SK-N-SH (cell line): ENCODE results near the gene MYOT. TPM values are rescaled to one million over a fixed set of nuclear protein-coding genes. Genes with fewer than 3 reads are reported as not detected.

Experiments used
- CTCF ChIA-PET: fragments of 300-600, 350-600 bp; formaldehyde crosslinking; extraction: SDS; loops from one replicate; lab custom pipeline; 2021; lab: Yijun Ruan, JAX
- POLR2A ChIA-PET: fragments of 350-600 bp; sonication (Branson Sonifier 250); formaldehyde crosslinking; extraction: SDS; loops from one replicate; lab custom pipeline; 2020; ENCODE audit warnings: antibody characterized with exemption, inconsistent platforms; lab: Yijun Ruan, JAX
- DNase-seq: peaks from one replicate; pipeline ENCODE4 v3.0.0; 2012
- H2AFZ ChIP-seq: fragments of 200-600 bp; sonication (generic); 2 replicates; pipeline ENCODE4 v1.8.1; 2016; ENCODE audit warnings: antibody characterized with exemption, mild to moderate bottlenecking, low read depth
- H3F3A ChIP-seq: fragments of 200-600 bp; sonication (generic); replicated peaks from 2 replicates; pipeline ENCODE3; 2016; ENCODE audit warnings: antibody characterized with exemption, mild to moderate bottlenecking; ENCODE audit not compliant: insufficient read depth
- H3K27ac ChIP-seq, 2 experiments: fragments of 200-500 bp in 1 of 2; fragments of 200-600 bp in 1 of 2; sonication (Bioruptor generic) in 1 of 2; sonication (generic), shearing (Covaris generic) in 1 of 2; 2 replicates each; pipeline versions ENCODE4 v1.5.1 to v1.6.1; 2014 to 2016; ENCODE audit warnings: low read depth in 2 of 2, inconsistent platforms in 1 of 2, low read length in 1 of 2, mild to moderate bottlenecking in 1 of 2, mixed read lengths in 1 of 2
- H3K27me3 ChIP-seq: fragments of 200-600 bp; sonication (generic), shearing (Covaris generic); 2 replicates; pipeline ENCODE4 v1.6.1; 2016; ENCODE audit warnings: mixed run types; ENCODE audit not compliant: insufficient read depth
- H3K36me3 ChIP-seq, 2 experiments: fragments of 200-500 bp in 1 of 2; fragments of 200-600 bp in 1 of 2; sonication (Bioruptor generic) in 1 of 2; sonication (generic) in 1 of 2; replicated peaks in 1 of 2; 2 replicates each; pipeline versions ENCODE3 to v1.5.1; 2014 to 2016; ENCODE audit warnings: low read length in 1 of 2, mild to moderate bottlenecking in 1 of 2; ENCODE audit not compliant: insufficient read depth in 2 of 2, control insufficient read depth in 1 of 2
- H3K4me1 ChIP-seq, 2 experiments: fragments of 200-500 bp in 1 of 2; fragments of 200-600 bp in 1 of 2; sonication (Bioruptor generic) in 1 of 2; sonication (generic), shearing (Covaris generic) in 1 of 2; 2 replicates each; pipeline versions ENCODE4 v1.5.1 to v1.6.1; 2014 to 2016; ENCODE audit warnings: low read depth in 1 of 2, low read length in 1 of 2, mixed run types in 1 of 2; ENCODE audit not compliant: insufficient read depth in 2 of 2, control insufficient read depth in 1 of 2
- H3K4me2 ChIP-seq: fragments of 200-600 bp; sonication (generic), shearing (Covaris generic); 2 replicates; pipeline ENCODE4 v1.6.1; 2017; ENCODE audit warnings: mixed run types
- H3K4me3 ChIP-seq, 2 experiments: fragments of 200-500 bp in 1 of 2; fragments of 200-600 bp in 1 of 2; sonication (Bioruptor generic) in 1 of 2; sonication (generic), shearing (Covaris generic) in 1 of 2; 2 replicates each; pipeline versions ENCODE4 v1.5.1 to v1.8.1; 2014 to 2016; ENCODE audit warnings: low read depth in 2 of 2, inconsistent platforms in 1 of 2, low read length in 1 of 2, mild to moderate bottlenecking in 1 of 2, mixed read lengths in 1 of 2, moderate library complexity in 1 of 2
- H3K79me2 ChIP-seq: fragments of 200-600 bp; sonication (generic); 2 replicates; pipeline ENCODE4 v1.8.1; 2017; ENCODE audit warnings: mild to moderate bottlenecking; ENCODE audit not compliant: insufficient read depth
- H3K9ac ChIP-seq: fragments of 200-600 bp; sonication (generic); 2 replicates; pipeline ENCODE4 v1.6.1; 2017; ENCODE audit warnings: mixed run types
- H3K9me2 ChIP-seq: fragments of 200-600 bp; sonication (generic); 2 replicates; pipeline ENCODE4 v1.6.1; 2017; ENCODE audit warnings: mixed run types
- H3K9me3 ChIP-seq: fragments of 200-600 bp; sonication (generic); 2 replicates; pipeline ENCODE4 v1.6.1; 2017; ENCODE audit warnings: mixed run types, mild to moderate bottlenecking, moderate library complexity
- H4K20me1 ChIP-seq: fragments of 200-600 bp; sonication (generic); 2 replicates; pipeline ENCODE4 v1.6.1; 2017; ENCODE audit warnings: mild to moderate bottlenecking, mixed run types; ENCODE audit not compliant: insufficient read depth
- CTCF ChIP-seq: fragments of 200-600 bp; sonication (generic); IDR thresholded peaks from 2 replicates; pipeline ENCODE4 v1.6.1; 2017; ENCODE audit warnings: antibody characterized with exemption, mild to moderate bottlenecking, moderate library complexity
- EP300 ChIP-seq, 2 experiments: IDR thresholded peaks; 2 replicates each; pipeline versions ENCODE4 v1.4.0 to v1.6.1; 2012; ENCODE audit warnings: borderline replicate concordance in 1 of 2, low read depth in 1 of 2, low read length in 1 of 2
- FOSL2 ChIP-seq: IDR thresholded peaks from 2 replicates; pipeline ENCODE4 v1.4.0; 2012; ENCODE audit warnings: low read depth, mild to moderate bottlenecking, moderate library complexity, borderline replicate concordance
- FOXJ3 ChIP-seq: sonication (generic); formaldehyde crosslinking; IDR thresholded peaks from 2 replicates; pipeline ENCODE4 v1.5.1; 2020; ENCODE audit warnings: mild to moderate bottlenecking, missing genetic modification reagents
- GABPA ChIP-seq: IDR thresholded peaks from 2 replicates; pipeline ENCODE4 v1.4.0; 2012; ENCODE audit warnings: low read depth, mild to moderate bottlenecking
- JUND ChIP-seq: IDR thresholded peaks from 2 replicates; pipeline ENCODE4 v1.4.0; 2012
- MEF2A ChIP-seq: IDR thresholded peaks from 2 replicates; pipeline ENCODE4 v1.4.0; 2012; ENCODE audit warnings: low read depth, borderline replicate concordance
- MXI1 ChIP-seq: IDR thresholded peaks from 2 replicates; pipeline ENCODE4 v1.6.1; 2012; ENCODE audit warnings: mild to moderate bottlenecking, low read depth, low read length, improper control_type of control experiment
- NFIC ChIP-seq: IDR thresholded peaks from 2 replicates; pipeline ENCODE4 v1.4.0; 2012; ENCODE audit warnings: borderline replicate concordance
- NRF1 ChIP-seq: IDR thresholded peaks from 2 replicates; pipeline ENCODE4 v1.6.1; 2012; ENCODE audit warnings: low read depth, mild to moderate bottlenecking, low read length
- POLR2AphosphoS5 ChIP-seq: IDR thresholded peaks from 2 replicates; pipeline ENCODE4 v1.6.1; 2012; ENCODE audit warnings: low read depth, low read length
- RFX5 ChIP-seq: IDR thresholded peaks from 2 replicates; pipeline ENCODE4 v1.6.1; 2012; ENCODE audit warnings: mild to moderate bottlenecking, improper control_type of control experiment, low read length
- RXRA ChIP-seq: IDR thresholded peaks from 2 replicates; pipeline ENCODE4 v1.4.0; 2012; ENCODE audit warnings: low read depth, mild to moderate bottlenecking, borderline replicate concordance
- SIN3A ChIP-seq: IDR thresholded peaks from 2 replicates; pipeline ENCODE4 v1.6.1; 2012; ENCODE audit warnings: low read depth, mild to moderate bottlenecking, low read length, moderate library complexity, borderline replicate concordance
- SMC3 ChIP-seq: IDR thresholded peaks from 2 replicates; pipeline ENCODE4 v1.6.1; 2012; ENCODE audit warnings: low read depth, low read length, improper control_type of control experiment
- TCF12 ChIP-seq: IDR thresholded peaks from 2 replicates; pipeline ENCODE4 v1.4.0; 2012
- USF1 ChIP-seq: IDR thresholded peaks from 2 replicates; pipeline ENCODE4 v1.4.0; 2012; ENCODE audit warnings: low read depth, borderline replicate concordance
- USF2 ChIP-seq: fragments of 150-350 bp; IDR thresholded peaks from 2 replicates; pipeline ENCODE4 v1.6.1; 2017; ENCODE audit warnings: antibody characterized with exemption, low read length, low read depth, borderline replicate concordance
- ZBTB33 ChIP-seq: IDR thresholded peaks from 2 replicates; pipeline ENCODE4 v1.4.0; 2012; ENCODE audit warnings: low read depth, borderline replicate concordance
- WGBS: methylation state at CpG from one replicate; pipeline ENCODE4 v1.1.6; 2017; ENCODE audit warnings: low lambda C conversion rate; 5-methylcytosine and 5-hydroxymethylcytosine counted together
- polyA plus RNA-seq, 3 experiments: library from polyadenylated mRNA; depleted of rRNA; stranded (reverse); fragments of >200 nt; gene quantifications; 2 replicates each; pipeline ENCODE4 v1.2.3, GENCODE V29; 2012
- TF ChIP-seq, protein P1 (sequence below): IDR thresholded peaks from 2 replicates; pipeline ENCODE4 v1.6.1; 2012; ENCODE audit warnings: mild to moderate bottlenecking, low read depth, low read length, moderate library complexity

Gene MYOT
- polyA plus RNA-seq, 1 of the 3 experiments (the other 2 are of a cell fraction), result 0.02 TPM

GRCh38 chr5:137825165-137825564 is 42.5 kb upstream of the MYOT start:
- WGBS, result 72% methylated on average over 1 of the region's 1 CpG
- H3K4me1 ChIP-seq, result no peaks in the 10 kb centered on the region
- ChIA-PET CTCF (interaction anchor here (1.0 to 1.7 kb wide), 4 partner anchors 12 to 196 kb away, joined by 3 to 11 read pairs (median 4); no protein-coding TSS in a partner anchor), POLR2A (no interaction called here)
- H3K9ac ChIP-seq, result no peak overlapping the region
- H3K27me3 ChIP-seq, result no peaks in the 10 kb centered on the region
- no peaks in the 10 kb centered on the region for H3K9me2 ChIP-seq
- no peak overlapping the region for H2AFZ ChIP-seq
- no peak for DNase-seq
- H3K27ac ChIP-seq, result no peak overlapping the region
- no peaks in the 10 kb centered on the region for H4K20me1 ChIP-seq
- H3K9me3 ChIP-seq, result 0 out of 2 replicates have a peak, but pooled peaks cover 6% of the 10 kb centered on the region
- TF ChIP-seq FOSL2 (no peak), POLR2AphosphoS5 (no peak), TCF12 (no peak), GABPA (no peak), FOXJ3 (CRISPR knock-in tag) (no peak), RXRA (no peak), JUND (no peak)
- H3F3A ChIP-seq, result no peaks in the 10 kb centered on the region
- H3K79me2 ChIP-seq, result no peaks in the 10 kb centered on the region
- no peak overlapping the region for H3K4me3 ChIP-seq
- H3K4me2 ChIP-seq, result no peak overlapping the region
- H3K36me3 ChIP-seq, result no peaks in the 10 kb centered on the region

DNA sequence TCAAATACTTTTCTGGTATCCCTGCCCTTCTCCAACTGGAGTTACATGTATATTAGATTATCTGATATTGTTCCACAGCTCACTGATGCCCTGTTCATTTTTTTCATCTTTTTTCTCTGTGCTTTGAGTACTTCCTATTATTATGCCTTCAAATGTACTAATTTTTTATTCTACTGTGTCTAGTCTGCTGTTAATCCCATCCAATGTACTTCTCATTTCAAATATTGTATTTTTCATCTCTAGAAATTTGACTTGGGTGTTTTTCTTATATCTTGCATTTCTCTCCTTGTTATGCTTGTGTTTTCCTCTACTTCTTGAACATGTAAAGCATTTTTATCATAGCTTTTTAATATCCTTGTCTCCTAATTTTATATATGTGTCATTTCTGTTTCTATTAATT is 41.6 kb upstream of the MYOT start:
- no peak for DNase-seq
- Histone ChIP-seq H3K9ac (no peak overlapping the region), H3K4me3 (no peak overlapping the region), H3K9me3 (0 out of 2 replicates have a peak, but pooled peaks cover 6% of the 10 kb centered on the region), H3K4me1 (no peaks in the 10 kb centered on the region), H3K79me2 (no peaks in the 10 kb centered on the region), H3K27me3 (no peaks in the 10 kb centered on the region), H2AFZ (no peak overlapping the region), H3F3A (no peaks in the 10 kb centered on the region), H3K27ac (no peak overlapping the region), H4K20me1 (no peaks in the 10 kb centered on the region), H3K4me2 (no peak overlapping the region), H3K36me3 (no peaks in the 10 kb centered on the region), H3K9me2 (no peaks in the 10 kb centered on the region)
- POLR2A ChIA-PET, result no interaction called here
- CTCF ChIA-PET, result interaction anchor here (0.7 to 1.7 kb wide), 4 partner anchors 11 to 197 kb away, joined by 3 to 5 read pairs (median 3); no protein-coding TSS in a partner anchor
- no peak for TF ChIP-seq EP300 (IDR thresholded peaks at IDR 0.05; ENCODE audit: borderline replicate concordance in 1 of 2, low read depth in 1 of 2, low read length in 1 of 2)
- no peak for TF ChIP-seq NFIC
- TF ChIP-seq CTCF, result no peak
- TF ChIP-seq RFX5, result no peak
- no peak for TF ChIP-seq NRF1
- TF ChIP-seq JUND, result no peak
- TF ChIP-seq, protein P1, sequence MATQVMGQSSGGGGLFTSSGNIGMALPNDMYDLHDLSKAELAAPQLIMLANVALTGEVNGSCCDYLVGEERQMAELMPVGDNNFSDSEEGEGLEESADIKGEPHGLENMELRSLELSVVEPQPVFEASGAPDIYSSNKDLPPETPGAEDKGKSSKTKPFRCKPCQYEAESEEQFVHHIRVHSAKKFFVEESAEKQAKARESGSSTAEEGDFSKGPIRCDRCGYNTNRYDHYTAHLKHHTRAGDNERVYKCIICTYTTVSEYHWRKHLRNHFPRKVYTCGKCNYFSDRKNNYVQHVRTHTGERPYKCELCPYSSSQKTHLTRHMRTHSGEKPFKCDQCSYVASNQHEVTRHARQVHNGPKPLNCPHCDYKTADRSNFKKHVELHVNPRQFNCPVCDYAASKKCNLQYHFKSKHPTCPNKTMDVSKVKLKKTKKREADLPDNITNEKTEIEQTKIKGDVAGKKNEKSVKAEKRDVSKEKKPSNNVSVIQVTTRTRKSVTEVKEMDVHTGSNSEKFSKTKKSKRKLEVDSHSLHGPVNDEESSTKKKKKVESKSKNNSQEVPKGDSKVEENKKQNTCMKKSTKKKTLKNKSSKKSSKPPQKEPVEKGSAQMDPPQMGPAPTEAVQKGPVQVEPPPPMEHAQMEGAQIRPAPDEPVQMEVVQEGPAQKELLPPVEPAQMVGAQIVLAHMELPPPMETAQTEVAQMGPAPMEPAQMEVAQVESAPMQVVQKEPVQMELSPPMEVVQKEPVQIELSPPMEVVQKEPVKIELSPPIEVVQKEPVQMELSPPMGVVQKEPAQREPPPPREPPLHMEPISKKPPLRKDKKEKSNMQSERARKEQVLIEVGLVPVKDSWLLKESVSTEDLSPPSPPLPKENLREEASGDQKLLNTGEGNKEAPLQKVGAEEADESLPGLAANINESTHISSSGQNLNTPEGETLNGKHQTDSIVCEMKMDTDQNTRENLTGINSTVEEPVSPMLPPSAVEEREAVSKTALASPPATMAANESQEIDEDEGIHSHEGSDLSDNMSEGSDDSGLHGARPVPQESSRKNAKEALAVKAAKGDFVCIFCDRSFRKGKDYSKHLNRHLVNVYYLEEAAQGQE, result no peak
- TF ChIP-seq SMC3, result no peak
- TF ChIP-seq USF1, result no peak
- no peak for TF ChIP-seq MEF2A
- TF ChIP-seq SIN3A, result no peak
- no peak for TF ChIP-seq MXI1
- no peak for TF ChIP-seq ZBTB33
- no peak for TF ChIP-seq USF2
- no peak for TF ChIP-seq FOSL2
- no peak for TF ChIP-seq RXRA
